B cell (primary cell): ENCODE data around the gene SURF2.

Experiments used
- CTCF ChIP-seq: fragments of 200-600 bp; IDR thresholded peaks from one replicate; pipeline ENCODE4 v1.8.0; 2022; ENCODE audit warnings: antibody characterized with exemption, mild to moderate bottlenecking
- EZH2 ChIP-seq: IDR thresholded peaks from 2 replicates; pipeline ENCODE4 v1.6.1; 2012; ENCODE audit warnings: borderline replicate concordance, low read depth, mild to moderate bottlenecking, moderate library complexity, low read length; ENCODE audit not compliant: insufficient read depth, poor library complexity, severe bottlenecking

- TF ChIP-seq CTCF (no peak), EZH2 (no peak)
Measured at GRCh38 chr9:133344979-133345378, 11.4 kb upstream of the SURF2 start.
